HuH-7 (cell line): ENCODE measurements around the gene NFIL3.
"Not testable (repeated sequence)": the region's sequence is repeated elsewhere in the genome, so short reads cannot be mapped to it uniquely, and the experiment has no call there.

Source experiments
- DNase-seq: peaks from one replicate; pipeline ENCODE4 v3.0.0; 2011; ENCODE audit warnings: low spot score

Gene NFIL3, protein sequence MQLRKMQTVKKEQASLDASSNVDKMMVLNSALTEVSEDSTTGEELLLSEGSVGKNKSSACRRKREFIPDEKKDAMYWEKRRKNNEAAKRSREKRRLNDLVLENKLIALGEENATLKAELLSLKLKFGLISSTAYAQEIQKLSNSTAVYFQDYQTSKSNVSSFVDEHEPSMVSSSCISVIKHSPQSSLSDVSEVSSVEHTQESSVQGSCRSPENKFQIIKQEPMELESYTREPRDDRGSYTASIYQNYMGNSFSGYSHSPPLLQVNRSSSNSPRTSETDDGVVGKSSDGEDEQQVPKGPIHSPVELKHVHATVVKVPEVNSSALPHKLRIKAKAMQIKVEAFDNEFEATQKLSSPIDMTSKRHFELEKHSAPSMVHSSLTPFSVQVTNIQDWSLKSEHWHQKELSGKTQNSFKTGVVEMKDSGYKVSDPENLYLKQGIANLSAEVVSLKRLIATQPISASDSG

DNA sequence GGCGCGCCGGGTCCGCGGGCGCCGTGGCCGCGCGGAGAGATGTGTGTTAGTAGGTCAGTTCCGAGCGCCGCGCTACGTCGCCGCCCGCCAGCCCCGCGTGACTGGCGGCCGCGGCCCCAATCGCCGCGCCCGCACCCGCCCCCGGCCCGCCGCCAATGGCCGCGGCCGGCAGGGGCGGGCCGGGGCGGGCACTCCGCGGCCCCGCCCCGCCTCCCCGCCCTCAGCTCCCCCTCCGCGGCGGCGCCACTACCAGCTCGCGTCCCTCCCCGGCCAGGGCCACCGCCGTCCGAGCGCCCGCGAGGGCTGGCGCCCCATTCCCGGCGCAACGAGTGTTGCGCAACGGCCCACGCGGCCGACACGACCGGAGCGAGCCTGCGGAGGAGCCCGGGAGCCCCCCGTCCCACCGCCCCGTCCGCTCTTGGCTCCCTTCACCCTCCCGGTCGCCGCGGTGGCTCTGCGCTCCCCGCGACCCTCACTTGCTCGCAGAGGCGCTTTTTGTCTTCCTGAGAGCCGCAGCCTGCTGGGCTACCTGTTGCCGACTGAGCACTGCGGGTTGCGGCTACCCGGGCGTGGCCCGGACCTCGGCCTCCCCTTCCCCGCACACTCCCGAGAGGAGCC lies at the start of gene NFIL3:
Gene NFIL3 (minus strand): TSS at position 48 of the 618 bp plus-strand sequence. CDS start 13,098 bp downstream, outside the sequence.
- DNase-seq = peak; percentile 73

DNA sequence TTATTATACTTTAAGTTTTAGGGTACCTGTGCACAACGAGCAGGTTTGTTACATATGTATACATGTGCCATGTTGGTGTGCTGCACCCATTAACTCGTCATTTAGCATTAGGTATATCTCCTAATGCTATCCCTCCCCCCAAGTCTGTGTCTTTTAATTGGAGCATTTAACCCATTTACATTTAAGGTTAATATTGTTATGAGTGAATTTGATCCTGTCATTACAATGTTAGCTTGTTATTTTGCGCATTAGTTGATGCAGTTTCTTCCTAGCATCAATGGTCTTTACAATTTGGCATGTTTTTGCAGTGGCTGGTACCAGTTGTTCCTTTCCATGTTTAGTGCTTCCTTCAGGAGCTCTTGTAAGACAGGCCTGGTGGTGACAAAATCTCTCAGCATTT lies 47.9 kb upstream of the NFIL3 start:
- DNase-seq = not testable (repeated sequence)

DNA sequence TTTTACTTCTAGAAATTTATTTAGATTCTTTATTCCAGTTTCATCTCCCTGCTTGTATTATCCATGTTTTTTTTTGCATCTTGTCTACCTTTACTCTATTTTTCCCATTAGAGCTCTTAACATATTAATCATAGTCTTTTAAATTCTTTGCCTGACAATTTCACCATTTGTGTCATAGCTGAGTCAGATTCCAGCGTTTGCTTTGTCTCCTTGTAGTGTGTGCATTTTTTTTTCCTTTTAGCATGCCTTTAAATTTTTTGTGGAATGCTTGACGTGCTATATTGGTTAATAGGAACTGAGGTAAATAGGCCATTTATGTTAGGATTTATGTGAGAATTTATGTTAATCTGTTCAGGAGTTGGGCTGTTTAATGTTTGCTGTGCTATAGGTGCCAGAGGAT lies 41.8 kb upstream of the NFIL3 start:
- DNase-seq = no peak

DNA sequence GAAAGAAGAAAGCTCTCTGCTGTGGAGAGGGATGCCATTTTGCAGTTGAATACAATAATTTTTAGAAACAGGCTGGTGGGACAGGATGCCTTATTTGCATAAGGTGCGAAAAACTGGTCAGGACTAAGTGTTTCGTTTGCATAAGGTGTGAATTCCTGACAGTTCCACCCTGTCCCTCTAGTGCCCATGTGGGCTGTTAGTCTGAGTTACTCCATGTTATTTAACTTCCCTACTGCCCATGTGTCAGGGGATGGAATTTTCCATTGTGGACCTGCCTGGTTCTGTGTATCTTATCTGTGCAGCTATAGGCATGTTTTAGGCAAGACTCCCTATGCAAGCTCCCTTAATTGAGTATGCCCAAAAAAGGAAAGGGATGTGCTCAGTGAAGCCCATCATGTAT lies 35.3 kb upstream of the NFIL3 start:
- DNase-seq = no peak

DNA sequence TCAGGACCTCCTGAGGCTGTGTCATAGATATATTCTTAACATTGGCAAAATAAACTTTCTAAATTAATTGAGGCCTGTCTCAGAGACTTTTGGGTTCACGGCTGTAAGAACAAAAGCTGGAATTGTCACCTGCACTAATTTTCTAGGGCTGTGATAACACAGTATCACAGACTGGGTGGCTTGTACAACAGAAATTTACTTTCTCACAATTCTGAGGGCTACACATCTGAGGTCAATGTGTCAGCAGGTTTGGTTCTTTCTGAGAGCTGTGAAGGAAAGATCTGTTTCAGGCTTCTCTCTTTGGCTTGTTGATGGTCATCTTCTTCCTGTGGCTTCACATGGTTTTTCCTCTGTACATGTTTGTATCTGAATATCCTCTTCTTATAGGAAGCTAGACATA lies 29.2 kb upstream of the NFIL3 start:
- DNase-seq = no peak

DNA sequence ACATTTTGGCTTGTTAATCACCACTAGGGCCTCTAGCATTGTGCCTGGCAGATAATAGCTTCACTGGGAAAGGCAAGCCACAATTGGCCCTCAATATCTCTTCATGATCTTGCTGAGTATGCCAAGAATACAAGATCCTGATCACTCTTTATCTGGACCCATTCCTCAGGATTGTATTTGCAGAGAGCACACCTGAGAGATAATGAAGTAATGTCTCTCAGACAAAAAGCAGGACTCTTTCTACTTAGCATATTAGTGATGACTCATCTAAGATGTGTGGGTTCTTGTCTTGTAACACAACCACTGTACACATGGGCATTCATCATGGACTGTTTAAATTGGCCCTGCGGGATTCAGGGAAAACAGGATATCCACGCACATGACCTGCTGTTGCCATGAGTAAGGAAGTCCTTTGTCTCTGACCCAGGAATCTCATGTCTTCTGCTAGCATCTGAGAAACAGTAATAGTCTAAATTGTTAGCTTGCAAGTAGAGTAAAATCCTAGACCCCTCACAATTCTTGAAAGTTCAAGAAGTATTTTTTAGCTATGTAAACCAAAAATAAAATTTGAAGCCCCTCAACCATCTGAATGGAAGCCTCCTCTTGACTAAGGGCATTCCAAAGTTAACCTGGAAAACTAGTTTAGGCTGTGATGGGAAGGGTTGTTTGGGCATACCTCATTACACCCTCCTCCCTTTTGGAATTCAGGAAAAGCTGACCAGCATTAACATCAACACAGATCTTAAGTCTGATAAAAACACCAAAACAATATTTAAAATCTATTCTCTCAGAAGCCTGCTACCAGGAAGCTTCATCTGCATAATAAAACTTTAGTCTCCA lies 28.0 kb upstream of the NFIL3 start:
- no peak for DNase-seq

DNA sequence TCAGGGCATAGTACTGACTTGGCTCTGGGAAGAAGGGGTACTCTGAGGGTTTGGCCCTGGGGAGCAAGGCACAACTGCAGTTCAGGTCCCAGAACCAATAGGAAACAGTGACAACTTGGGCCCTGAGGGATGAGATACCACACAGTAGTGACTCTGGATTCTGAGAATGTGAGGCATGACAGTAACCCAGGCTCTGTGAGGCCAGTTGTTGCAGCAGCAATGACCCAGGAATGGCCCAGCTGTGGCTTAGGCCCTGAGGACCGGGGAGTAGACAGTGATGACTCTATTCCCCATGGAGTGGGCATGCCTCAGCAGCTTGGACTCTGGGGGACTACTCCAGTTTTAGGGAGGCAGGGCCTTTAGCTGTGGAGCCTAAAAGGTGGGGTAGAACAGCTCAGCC lies 21.5 kb upstream of the NFIL3 start:
- no peak for DNase-seq

DNA sequence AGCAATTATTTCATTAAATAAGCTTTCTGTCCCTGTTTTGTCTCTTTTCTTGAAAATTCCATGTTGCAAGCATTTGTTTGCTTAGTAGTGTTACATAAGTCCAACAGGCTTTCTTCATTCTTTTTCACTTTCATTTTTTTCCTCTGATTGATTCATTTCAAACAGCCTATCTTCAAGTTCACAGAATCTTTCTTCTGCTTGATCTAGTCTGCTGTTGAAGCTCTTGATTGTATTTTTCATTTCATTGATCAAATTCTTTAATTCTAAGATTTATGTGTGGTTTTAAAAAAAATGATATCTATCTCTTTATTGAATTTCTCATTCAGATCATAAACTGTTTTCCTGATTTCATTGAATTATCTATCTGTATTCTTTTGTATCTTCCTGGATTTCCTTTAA lies 20.4 kb upstream of the NFIL3 start:
- DNase-seq = no peak

DNA sequence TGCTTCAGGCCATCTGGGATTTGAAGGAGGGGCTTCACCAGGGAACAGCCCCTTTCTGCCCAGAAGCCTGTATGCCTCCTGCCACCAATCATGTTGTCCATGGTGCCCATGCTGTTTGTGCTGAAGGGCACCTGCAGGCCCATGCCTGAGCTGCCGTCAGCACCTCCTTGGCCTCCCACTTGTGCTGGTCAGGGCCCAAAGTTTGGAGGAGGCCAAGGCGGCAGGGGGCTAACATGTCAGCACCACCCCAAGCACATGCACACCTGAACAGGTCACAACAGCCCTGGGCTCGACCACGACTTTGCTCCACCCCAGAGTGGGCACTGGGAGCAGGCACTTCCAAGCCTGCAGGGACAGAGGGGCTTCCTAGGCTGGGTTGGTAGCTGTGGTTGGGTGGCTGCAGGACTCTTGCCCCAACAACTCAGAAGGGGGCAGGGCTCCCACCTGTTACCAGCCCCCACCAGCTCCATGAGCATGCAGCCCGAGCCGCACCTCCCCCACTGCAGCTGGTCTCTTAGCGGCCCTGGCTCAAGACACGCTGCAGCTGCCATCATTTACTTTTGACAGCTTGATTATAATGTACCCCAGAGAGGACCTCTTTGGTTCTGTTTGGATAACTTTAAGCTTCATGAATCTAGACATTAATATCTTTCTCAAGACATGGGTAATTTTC lies 19.8 kb upstream of the NFIL3 start:
- no peak for DNase-seq

DNA sequence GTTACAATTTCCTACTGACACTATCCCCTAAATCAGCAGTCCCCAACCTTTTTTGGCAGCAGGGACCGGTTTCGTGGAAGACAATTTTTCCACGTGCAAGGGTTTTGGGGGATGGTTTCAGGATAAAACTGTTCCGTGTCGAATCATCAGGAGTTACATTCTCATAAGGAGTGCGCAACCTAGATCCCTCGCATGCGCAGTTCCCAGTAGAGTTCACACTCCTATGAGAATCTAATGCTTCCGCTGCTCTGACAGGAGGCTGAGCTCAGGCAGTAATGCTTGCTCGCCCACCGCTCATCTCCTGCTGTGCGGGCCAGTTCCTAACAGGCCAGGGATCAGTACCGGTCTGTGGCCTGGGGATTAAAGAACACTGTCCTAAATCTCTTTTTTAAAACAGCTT lies 13.2 kb upstream of the NFIL3 start:
- no peak for DNase-seq

DNA sequence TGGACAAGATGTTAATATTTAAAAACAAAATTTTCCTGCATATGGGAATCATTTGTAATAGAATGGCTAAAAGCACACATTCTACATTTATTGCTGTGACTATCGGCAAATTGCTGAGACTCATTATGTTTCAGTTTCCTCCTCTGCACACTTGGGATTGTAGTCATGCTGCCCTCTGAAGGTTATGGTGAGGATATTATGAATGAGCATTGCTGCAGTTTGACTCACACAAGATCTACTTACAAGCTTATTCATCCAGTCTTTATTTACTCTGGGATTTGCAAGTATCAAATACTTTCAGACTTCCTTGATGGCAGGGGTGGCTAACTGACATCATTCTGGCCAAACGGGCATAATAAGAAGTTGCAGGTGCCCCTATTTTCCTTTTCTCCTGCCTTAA lies 9.5 kb upstream of the NFIL3 start:
- peak; percentile 42 for DNase-seq

DNA sequence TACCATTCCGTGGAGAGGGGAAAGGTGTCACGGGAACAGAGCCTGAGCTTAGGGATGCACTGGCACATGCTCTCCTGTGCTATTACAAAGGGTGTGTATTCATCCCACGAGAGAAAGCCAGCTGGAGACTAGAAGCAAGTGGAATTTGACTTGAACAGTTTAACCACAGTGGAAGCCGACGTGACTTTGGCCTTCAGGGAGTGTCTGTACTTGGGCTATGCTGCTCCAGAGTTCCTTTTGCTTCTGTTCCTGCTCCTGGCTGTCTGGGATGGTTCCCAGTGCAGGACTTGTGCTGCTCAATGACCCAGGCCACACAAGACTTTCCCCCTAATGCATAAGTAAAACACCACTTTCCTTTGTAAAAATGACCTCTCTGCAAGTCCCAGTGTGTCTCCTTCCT lies 7.9 kb upstream of the NFIL3 start:
- DNase-seq = no peak

DNA sequence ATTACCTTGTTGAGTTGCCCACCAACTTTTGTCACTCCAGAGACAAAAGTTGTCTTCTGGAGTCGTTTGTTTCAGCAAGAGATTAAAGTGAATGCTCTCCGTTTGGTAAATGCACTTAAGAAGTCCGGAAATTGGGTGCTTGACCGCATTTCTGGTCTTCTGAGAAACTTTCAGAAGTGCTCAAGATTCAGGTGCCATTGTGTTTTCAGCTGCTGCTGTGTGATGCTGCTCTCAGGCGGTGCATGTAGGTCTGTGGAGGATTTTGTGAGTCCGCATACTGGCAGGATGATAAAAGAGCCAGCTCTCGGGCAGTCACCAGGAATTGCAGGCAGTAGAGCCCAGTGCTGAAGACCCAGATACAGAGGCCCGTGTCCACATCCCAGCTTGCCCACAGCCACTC lies 5.9 kb upstream of the NFIL3 start:
- no peak for DNase-seq

DNA sequence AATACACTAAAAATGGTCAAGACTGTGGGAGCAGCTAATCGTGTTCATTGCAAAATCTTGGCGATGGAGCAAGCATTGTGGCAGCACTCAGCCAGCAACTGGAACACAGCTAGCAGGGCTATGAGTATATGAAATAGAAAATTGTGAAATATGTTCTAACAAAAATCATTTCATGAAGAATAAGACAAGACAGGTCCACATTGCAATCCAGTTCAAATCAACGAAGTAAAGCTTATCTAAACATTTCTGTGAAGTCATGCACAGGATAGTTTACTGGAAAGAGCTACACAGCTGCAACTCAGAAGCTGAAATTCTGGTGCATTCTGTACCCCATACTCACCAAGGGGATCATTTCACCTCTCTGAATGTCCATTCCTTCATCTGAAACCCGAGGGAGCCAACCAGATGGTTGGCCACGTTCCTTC lies 5.3 kb upstream of the NFIL3 start:
- no peak for DNase-seq

DNA sequence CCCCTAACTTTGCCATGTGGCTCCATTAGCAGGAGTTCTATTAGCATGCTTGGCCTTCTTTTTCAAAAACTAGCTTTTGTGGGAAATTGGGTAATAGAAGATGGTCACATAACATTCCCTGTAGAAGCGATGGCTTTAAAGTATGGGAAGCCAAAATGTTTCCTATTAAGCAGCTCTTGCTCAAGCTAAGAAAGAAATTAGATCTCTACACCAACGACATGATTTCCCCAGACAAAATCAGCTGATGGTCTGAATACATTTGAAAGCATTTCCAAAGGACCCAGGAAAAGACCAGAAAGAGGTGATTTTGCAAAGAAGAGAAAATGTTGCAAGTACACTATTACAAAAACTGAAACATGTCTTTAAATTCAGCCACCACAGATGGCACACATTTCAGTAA lies 4.8 kb upstream of the NFIL3 start:
- DNase-seq = no peak

DNA sequence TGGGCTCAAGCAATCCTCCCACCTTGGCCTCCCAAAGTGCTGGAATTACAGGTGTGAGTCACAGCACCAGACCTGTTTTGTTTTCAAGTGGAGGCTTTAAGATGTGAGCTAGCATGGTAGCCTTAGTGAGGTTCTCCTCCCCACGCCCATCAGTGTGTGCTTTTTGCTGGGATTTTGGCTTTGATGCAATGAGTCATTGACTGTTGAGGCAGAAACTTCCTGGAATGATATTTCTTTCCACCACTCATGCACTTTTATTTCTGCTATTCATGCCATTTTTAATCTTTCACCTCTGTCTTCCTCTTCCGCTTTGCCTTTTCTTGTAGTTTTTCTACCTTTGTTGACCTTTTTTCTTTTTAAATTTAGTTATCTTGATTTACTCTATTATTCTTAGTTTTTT lies 4.2 kb upstream of the NFIL3 start:
- no peak for DNase-seq

DNA sequence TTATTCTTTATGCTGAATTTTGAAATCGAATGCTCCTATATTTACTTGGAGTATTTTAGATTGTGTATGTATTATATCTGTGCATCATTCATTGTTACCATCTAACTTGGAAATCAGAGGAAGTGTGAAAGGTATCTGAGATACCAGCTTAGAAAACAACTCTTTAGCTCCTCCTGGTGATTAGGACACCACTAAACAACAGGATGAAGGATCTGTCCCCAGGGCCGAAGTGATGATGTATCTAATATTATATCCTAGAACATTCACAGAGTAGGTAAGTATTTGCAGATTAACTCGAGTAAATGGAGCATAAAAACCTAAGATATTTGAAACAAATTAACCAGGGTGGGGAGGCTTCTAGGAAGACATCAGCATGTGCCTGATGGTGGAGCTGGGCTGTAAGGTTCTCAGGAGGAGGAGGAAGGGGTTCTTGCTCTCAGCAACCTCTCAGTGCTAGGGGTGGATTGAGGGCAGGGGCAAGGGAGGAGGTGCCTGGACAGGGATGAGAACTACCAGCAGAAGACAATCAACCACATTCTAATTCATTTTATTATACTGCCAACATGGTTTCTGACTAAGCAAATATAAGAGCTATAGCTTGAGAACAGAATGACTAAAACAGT lies 2.6 kb upstream of the NFIL3 start:
- DNase-seq = peak; percentile 63

DNA sequence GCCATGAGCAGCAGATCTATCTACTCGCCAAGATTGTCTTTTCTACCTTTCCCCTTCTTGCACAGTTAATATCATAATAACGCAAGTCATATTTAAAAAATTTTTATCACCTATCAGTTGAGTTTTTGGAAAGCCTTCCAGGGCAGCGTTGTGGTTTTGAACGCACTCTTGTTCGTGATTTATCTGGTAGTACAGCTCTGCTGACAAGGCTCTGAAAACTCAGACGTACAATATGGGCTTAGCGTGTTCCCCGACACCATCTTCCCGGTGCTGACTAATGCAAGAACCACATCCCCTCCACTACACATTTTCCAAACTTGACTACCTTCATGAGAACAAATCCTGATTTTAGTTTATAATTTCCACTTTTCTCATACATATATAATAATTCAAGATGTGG lies 1.6 kb upstream of the NFIL3 start:
- no peak for DNase-seq

DNA sequence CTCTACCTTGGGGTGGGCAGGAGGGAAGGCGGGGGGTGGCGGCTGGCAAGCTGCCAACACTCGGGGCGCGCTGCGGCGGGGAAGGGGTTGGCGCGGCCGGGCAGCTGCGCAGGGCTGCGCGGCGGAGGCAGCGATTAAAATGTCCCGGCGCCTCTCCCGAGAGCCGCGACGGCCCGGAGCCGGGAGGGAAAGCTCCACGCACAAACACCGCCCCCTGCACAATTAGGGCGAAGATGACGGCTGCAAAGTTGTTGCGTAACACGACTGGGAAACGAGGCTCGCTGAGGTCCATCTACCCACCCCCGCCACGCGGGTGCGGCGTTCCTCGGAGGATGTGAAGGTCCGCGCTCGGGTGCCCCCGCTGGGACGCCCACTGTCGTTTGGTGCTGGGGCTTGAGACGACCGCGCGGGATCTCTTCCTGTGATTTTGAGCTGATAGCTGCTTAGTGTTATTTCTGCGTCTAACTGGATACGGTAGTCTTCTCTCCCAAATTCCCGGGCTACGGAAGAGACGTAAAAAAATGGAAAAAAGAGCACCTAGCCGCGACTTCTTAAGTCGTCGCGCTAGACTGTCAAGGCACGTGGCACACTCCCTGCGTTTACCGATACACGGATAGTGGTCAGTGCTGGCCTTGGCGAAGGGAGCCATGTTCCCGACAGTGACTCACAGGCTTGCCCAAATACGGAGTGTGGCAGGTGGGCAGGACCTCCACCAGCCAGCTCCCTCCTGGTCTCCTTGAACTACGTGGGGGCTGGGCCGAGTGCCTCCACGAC lies 958 bp upstream of the NFIL3 start:
- DNase-seq = peak; percentile 53

DNA sequence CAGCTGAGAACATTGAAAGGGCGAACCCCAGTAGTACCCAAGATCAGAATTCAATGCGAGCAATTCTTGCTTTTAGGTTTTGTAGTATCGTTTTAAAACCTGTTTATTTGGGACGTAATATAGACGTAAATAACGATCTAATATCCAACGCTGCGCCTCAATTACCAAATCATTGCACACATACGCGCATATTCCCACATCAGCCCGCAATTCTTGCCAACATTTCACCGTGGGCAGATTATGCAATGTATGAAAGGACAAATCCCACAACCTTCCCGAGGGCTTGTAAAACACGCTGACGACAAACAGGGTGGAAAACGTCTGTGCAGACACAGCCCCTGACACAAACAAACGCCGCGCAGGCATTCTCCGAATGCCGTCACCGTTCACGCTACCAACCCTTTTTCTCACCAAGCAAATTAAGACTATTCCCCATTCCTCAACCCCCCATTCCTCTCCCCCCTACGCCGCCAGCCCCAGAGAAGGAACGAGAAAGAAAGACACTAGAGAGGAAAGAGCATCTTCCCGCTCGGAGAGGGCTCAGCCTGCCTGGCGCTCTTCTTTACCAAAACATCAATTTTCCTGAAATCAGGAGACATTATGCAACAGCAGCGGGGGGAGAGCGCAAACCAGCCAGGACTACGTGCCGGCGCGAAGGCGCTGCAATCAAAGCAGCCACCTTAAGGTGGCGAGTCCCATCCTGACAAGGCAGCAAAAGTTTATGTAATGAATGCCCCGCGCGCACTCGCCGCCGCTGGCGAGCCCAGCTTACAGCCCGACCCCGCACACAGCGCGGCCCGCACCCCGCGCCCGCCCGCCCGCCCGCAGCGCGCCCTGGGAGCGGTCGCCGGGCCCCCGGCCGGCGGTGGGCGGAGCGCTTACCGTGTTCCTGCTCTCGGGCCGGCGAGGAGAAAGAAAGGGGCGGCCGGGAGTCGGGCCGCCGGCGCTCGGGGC lies 597 bp downstream of the NFIL3 start:
- peak; percentile 43 for DNase-seq
